Lower leg skin (tissue), 3 donors: ENCODE data around the gene FNDC3B.

Experiments used
- CTCF ChIP-seq, 3 donors: fragments of 450-650 bp; IDR thresholded peaks; one replicate each; pipeline ENCODE4 v1.5.1; 2016; ENCODE audit warnings: antibody characterized with exemption in 3 of 3, mild to moderate bottlenecking in 3 of 3, moderate library complexity in 2 of 3
- POLR2A ChIP-seq, 2 donors: fragments of 450-650 bp; IDR thresholded peaks; one replicate each; pipeline ENCODE4 v1.6.1; 2016 to 2017; ENCODE audit warnings: antibody characterized with exemption in 2 of 2, mild to moderate bottlenecking in 1 of 2, moderate library complexity in 1 of 2

- TF ChIP-seq CTCF (IDR thresholded peaks at IDR 0.05) (no peak), POLR2A (IDR thresholded peaks at IDR 0.05) (no peak)
Observed at GRCh38 chr3:172218350-172219323, 179.3 kb downstream of the FNDC3B start.
